Measurements from ENCODE around the gene ANKDD1B.
"Not testable (repeated sequence)": the region's sequence is repeated elsewhere in the genome, so short reads cannot be mapped to it uniquely, and the experiment has no call there.

Gene ANKDD1B

GRCh38 chr5:75663579-75664284 is 52.5 kb downstream of the ANKDD1B start:
- DNase-seq = no peak

GRCh38 chr5:75664979-75665378 is 53.7 kb downstream of the ANKDD1B start:
- DNase-seq = no peak

GRCh38 chr5:75666801-75667200 is 55.5 kb downstream of the ANKDD1B start:
- no peak for DNase-seq

GRCh38 chr5:75667586-75667985 is 56.3 kb downstream of the ANKDD1B start:
- no peak for DNase-seq

- no peak for DNase-seq
Observed at GRCh38 chr5:75668445-75668844, 57.2 kb downstream of the ANKDD1B start.

GRCh38 chr5:75668977-75669689 is 57.9 kb downstream of the ANKDD1B start:
- peak; percentile 53 for DNase-seq

- DNase-seq = no peak
Observed at GRCh38 chr5:75670577-75670976, 59.3 kb downstream of the ANKDD1B start.

- no peak for DNase-seq
Observed at GRCh38 chr5:75671506-75671905, 60.3 kb downstream of the ANKDD1B start.

GRCh38 chr5:75672616-75673015 is 61.4 kb downstream of the ANKDD1B start:
- DNase-seq = no peak

- no peak for DNase-seq
Observed at GRCh38 chr5:75675783-75676182, 64.5 kb downstream of the ANKDD1B start.

GRCh38 chr5:75677607-75678006 is 66.4 kb downstream of the ANKDD1B start:
- no peak for DNase-seq

GRCh38 chr5:75678155-75678554 is 66.9 kb downstream of the ANKDD1B start:
- no peak for DNase-seq

GRCh38 chr5:75681125-75681830 is 70.0 kb downstream of the ANKDD1B start:
- DNase-seq = no peak

GRCh38 chr5:75685141-75685540 is 73.9 kb downstream of the ANKDD1B start:
- DNase-seq = no peak

GRCh38 chr5:75686480-75686879 is 75.2 kb downstream of the ANKDD1B start:
- DNase-seq = no peak

GRCh38 chr5:75690669-75691068 is 79.4 kb downstream of the ANKDD1B start:
- DNase-seq = no peak

GRCh38 chr5:75694781-75695180 is 83.5 kb downstream of the ANKDD1B start:
- DNase-seq = no peak

- DNase-seq = not testable (repeated sequence)
Observed at GRCh38 chr5:75695472-75696351, 84.5 kb downstream of the ANKDD1B start.

GRCh38 chr5:75701856-75702255 is 90.6 kb downstream of the ANKDD1B start:
- DNase-seq = no peak

GRCh38 chr5:75706016-75706415 is 94.8 kb downstream of the ANKDD1B start:
- no peak for DNase-seq

- no peak for DNase-seq
Observed at GRCh38 chr5:75706775-75707174, 95.5 kb downstream of the ANKDD1B start.

- DNase-seq = no peak
Observed at GRCh38 chr5:75707911-75708509, 96.8 kb downstream of the ANKDD1B start.
